Right lung (tissue), 5 donors: Measurements from ENCODE around the gene CEP63. TPM values are rescaled to one million over a fixed set of nuclear protein-coding genes. Genes with fewer than 3 reads are reported as not detected.

ENCODE experiments used
- polyA plus RNA-seq, 5 donors: library from polyadenylated mRNA; unstranded; fragments of 120-200 nt; gene quantifications; one replicate each; pipeline versions ENCODE4 v1.2.1 to v1.2.3, GENCODE V29; 2013; ENCODE audit warnings: inconsistent platforms in 1 of 5, low replicate concordance in 1 of 5; ENCODE audit not compliant: insufficient read length in 5 of 5, insufficient read depth in 1 of 5

Gene CEP63
- polyA plus RNA-seq, 5 donors = 24.6 to 41.3 (median 33.0) TPM

Other genes starting within 250 kb of the CEP63 start
- 100 to 1,000 TPM; 101 to 151 (median 142) TPM for gene RYK, start 235.2 kb upstream of the CEP63 start, polyA plus RNA-seq
- 10 to 100 TPM; 25.8 to 48.8 (median 38.0) TPM for gene AMOTL2, start 111.6 kb upstream of the CEP63 start, polyA plus RNA-seq
- gene ANAPC13, start 72 bp upstream of the CEP63 start, polyA plus RNA-seq = 100 to 1,000 TPM in 1 of 5 donors, 10 to 100 TPM in 4; 84.6 to 101 (median 94.0) TPM
- 1 to 10 TPM in 4 of 5 donors, under 1 TPM in 1; 0.58 to 6.1 (median 1.9) TPM for gene KY, start 165.0 kb downstream of the CEP63 start, polyA plus RNA-seq